Measurements from ENCODE around the gene HSPH1. TPM values are rescaled to one million over a fixed set of nuclear protein-coding genes. Genes with fewer than 3 reads are reported as not detected.

Gene HSPH1
- total RNA-seq, 4 donors from 2014 or later, result 29.3 to 86.1 (median 34.9) TPM

DNA sequence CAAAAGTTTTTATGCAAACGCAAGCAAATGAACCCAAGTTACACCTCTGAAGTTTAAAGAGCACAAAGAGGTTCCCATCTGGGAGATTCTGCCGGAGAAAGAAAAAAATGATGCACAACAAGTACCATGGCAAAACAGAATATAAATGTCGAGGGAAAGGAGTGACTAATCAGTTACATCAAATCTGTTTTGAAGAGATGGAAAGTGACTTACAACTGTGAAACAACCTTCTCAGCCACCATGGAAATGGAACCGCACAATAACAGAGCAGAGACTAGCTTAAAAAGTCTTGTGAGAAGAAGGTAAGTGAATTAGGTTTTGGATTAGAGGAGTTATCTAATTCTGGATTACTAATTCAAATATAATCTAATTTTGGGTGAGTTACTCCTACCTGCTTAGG is 2.4 kb downstream of the HSPH1 start:
- no peak for TF ChIP-seq POLR2A (IDR thresholded peaks at IDR 0.05)
- no peak for TF ChIP-seq CTCF (IDR thresholded peaks at IDR 0.05)
- H3K27ac ChIP-seq, result no peak overlapping the region
- peaks cover 7 to 28% (median 13%) of the 10 kb centered on the region in 3 donors for H3K4me1 ChIP-seq
- H3K27me3 ChIP-seq, result no peaks in the 10 kb centered on the region
- peaks cover 0 to 38% (median 0%) of the 10 kb centered on the region in 3 donors for H3K36me3 ChIP-seq
- 40 to 47% methylated on average over 4 of the region's 4 CpGs for WGBS, 2 donors
- DNase-seq, result no peak
- intact Hi-C loops (cut with DNase I), result no loop called here
- peak overlapping the region in 2 of 4 donors; percentile 57 to 94 for H3K4me3 ChIP-seq
- H3K9me3 ChIP-seq, result no peaks in the 10 kb centered on the region

DNA sequence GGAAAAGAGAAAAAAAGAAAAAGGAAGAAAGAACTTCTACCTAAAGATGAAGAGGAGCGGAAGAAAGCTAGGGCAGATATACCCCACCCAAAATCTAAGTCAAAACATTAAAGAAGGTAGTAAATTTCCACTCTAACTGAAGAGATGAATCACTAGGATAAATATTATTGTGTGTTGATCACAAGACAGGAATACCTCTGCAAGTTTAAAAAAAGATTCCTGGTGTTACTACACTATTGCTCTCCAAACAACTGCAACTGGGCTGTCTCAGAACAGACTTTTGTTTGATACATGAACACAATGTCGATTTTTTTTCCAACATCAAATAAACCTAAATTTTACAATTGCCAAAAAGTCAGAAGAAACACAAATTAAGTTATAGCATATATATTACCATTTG is 6.8 kb downstream of the HSPH1 start:
- 82 to 87% methylated on average over 2 of the region's 2 CpGs for WGBS, 2 donors
- no peak for TF ChIP-seq POLR2A (IDR thresholded peaks at IDR 0.05)
- TF ChIP-seq CTCF (IDR thresholded peaks at IDR 0.05), result no peak
- Histone ChIP-seq H3K36me3 (peaks cover 0 to 82% (median 21%) of the 10 kb centered on the region in 3 donors), H3K27me3 (no peaks in the 10 kb centered on the region), H3K4me3 (no peak overlapping the region), H3K4me1 (peaks cover 3 to 13% (median 7%) of the 10 kb centered on the region in 3 donors), H3K27ac (no peak overlapping the region), H3K9me3 (no peaks in the 10 kb centered on the region)
- intact Hi-C loops (cut with DNase I), result no loop called here
- DNase-seq, result no peak

DNA sequence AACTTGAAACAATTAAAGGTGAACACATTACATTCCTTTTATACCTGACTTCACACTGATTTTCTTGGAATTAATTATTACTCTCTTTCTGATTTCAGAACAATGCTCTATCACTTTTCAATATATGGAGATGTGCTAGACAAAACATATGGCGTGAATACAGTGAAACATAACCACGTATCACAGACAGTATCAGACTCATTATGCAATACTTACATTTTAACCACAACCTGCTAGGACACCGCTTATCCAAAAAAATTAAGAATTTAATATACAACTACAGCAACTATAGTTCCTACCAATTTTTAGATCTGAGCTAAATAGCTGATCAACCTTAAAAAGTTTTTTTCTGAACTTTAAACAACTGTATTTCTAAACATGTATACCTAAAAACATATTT is 9.9 kb downstream of the HSPH1 start:
- intact Hi-C loops (cut with DNase I), result no loop called here
- DNase-seq, result no peak
- H3K27me3 ChIP-seq, result no peaks in the 10 kb centered on the region
- no peaks in the 10 kb centered on the region for H3K9me3 ChIP-seq
- 77 to 80% methylated on average over 3 of the region's 3 CpGs for WGBS, 2 donors
- TF ChIP-seq CTCF (IDR thresholded peaks at IDR 0.05) (no peak), POLR2A (IDR thresholded peaks at IDR 0.05) (no peak)
- H3K36me3 ChIP-seq, result peaks cover 5 to 100% (median 32%) of the 10 kb centered on the region in 3 donors
- H3K4me3 ChIP-seq, result no peak overlapping the region
- no peaks in the 10 kb centered on the region for H3K4me1 ChIP-seq
- no peak overlapping the region for H3K27ac ChIP-seq

DNA sequence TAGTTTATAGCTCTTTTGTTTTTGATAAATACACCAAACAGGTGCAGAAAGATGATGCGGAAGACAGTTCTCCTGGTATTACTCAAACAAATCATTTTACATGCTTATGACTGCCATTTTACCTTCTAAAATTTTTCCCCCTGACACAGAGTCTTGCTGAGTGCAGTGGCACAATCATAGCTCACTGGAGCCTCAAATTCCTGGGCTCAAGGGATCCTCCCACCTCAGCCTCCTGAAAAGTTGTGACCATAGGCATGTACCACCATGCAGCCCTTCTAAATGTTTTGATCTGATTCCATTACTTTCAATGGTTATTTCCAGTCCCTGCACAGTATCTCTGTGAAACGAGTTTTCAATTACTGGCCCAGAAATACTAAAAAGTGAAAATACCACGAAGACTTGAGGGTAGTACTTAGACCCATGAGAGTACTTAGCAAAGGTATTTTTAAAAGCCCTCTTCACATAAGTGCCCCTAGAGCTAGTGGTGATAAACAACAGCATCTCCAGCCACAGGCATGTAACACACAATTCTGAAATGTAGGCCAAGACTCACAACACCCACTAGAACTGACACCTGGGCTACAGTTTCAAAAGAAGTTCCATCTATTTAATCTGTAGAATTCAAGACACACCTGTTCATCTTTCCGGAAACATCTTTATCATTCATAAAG is 11.3 kb downstream of the HSPH1 start:
- intact Hi-C loops (cut with DNase I), result no loop called here
- Histone ChIP-seq H3K9me3 (no peaks in the 10 kb centered on the region), H3K36me3 (peaks cover 5 to 100% (median 37%) of the 10 kb centered on the region in 3 donors), H3K4me3 (no peak overlapping the region), H3K27me3 (no peaks in the 10 kb centered on the region), H3K4me1 (no peaks in the 10 kb centered on the region), H3K27ac (no peak overlapping the region)
- 89% methylated on average over 4 of the region's 4 CpGs for WGBS, 2 donors
- TF ChIP-seq CTCF (IDR thresholded peaks at IDR 0.05) (no peak), POLR2A (IDR thresholded peaks at IDR 0.05) (no peak)
- DNase-seq, result no peak

DNA sequence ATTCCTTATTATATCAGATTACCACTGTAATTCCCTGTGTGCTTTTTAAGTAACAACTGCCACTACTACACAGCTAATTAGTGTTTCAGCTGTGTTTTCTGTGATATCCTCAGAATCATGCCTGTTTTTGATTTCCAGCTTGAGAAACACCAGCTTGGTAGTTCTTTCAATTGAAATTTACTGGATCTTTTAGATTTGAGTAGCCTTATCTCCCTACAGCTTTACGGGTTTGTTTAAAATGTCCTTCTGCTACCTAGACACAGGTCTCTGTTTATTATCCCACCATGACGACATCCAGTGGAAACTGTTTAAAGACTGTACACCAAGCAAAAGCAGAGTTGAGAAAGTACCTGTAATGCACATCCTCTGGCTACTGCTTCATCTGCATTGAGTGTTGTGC is 12.1 kb downstream of the HSPH1 start:
- DNase-seq, result no peak
- Histone ChIP-seq H3K27me3 (no peaks in the 10 kb centered on the region), H3K9me3 (no peaks in the 10 kb centered on the region), H3K27ac (no peak overlapping the region), H3K36me3 (peaks cover 5 to 100% (median 40%) of the 10 kb centered on the region in 3 donors), H3K4me3 (no peak overlapping the region), H3K4me1 (no peaks in the 10 kb centered on the region)
- intact Hi-C loops (cut with DNase I), result no loop called here
- WGBS, 2 donors, result 97 to 98% methylated on average over 2 of the region's 2 CpGs
- TF ChIP-seq POLR2A (IDR thresholded peaks at IDR 0.05), result no peak
- TF ChIP-seq CTCF (IDR thresholded peaks at IDR 0.05), result no peak
